MV-4-11 (cell line): ENCODE measurements around the gene KRT7.
"Not testable (repeated sequence)": the region's sequence is repeated elsewhere in the genome, so short reads cannot be mapped to it uniquely, and the experiment has no call there.

Experiments
- DNase-seq: peaks from one replicate; lab custom pipeline; 2025; lab: John Stamatoyannopoulos, UW

The KRT7 gene

GRCh38 chr12:52229836-52230343 lies 3.2 kb upstream of the KRT7 start:
- DNase-seq, result no peak

GRCh38 chr12:52230364-52231281 lies 2.4 kb upstream of the KRT7 start:
- no peak for DNase-seq

GRCh38 chr12:52231305-52232202 lies 1.5 kb upstream of the KRT7 start:
- no peak for DNase-seq

- DNase-seq, result no peak
Observed at GRCh38 chr12:52232203-52232673, 805 bp upstream of the KRT7 start.

GRCh38 chr12:52233462-52234207 lies 592 bp downstream of the KRT7 start:
- no peak for DNase-seq

- no peak for DNase-seq
Observed at GRCh38 chr12:52234223-52234810, 1.3 kb downstream of the KRT7 start.

- DNase-seq, result no peak
Observed at GRCh38 chr12:52235001-52235764, 2.1 kb downstream of the KRT7 start.

GRCh38 chr12:52235822-52236361 lies 2.8 kb downstream of the KRT7 start:
- no peak for DNase-seq

- no peak for DNase-seq
Observed at GRCh38 chr12:52236386-52237050, 3.5 kb downstream of the KRT7 start.

- DNase-seq, result no peak
Observed at GRCh38 chr12:52238207-52238840, 5.3 kb downstream of the KRT7 start.

GRCh38 chr12:52238916-52239646 lies 6.0 kb downstream of the KRT7 start:
- DNase-seq, result no peak

GRCh38 chr12:52239767-52240166 lies 6.7 kb downstream of the KRT7 start:
- DNase-seq, result no peak

GRCh38 chr12:52240247-52240646 lies 7.2 kb downstream of the KRT7 start:
- DNase-seq, result not testable (repeated sequence)

- no peak for DNase-seq
Observed at GRCh38 chr12:52241205-52241842, 8.3 kb downstream of the KRT7 start.

- DNase-seq, result no peak
Observed at GRCh38 chr12:52242442-52243258, 9.6 kb downstream of the KRT7 start.

- DNase-seq, result no peak
Observed at GRCh38 chr12:52243259-52243855, 10.3 kb downstream of the KRT7 start.
